ENCODE measurements around the gene MDK. TPM values are rescaled to one million over a fixed set of nuclear protein-coding genes. Genes with fewer than 3 reads are reported as not detected.

Gene MDK
- total RNA-seq, 1 experiment from 2014 or later, result 699 TPM

DNA sequence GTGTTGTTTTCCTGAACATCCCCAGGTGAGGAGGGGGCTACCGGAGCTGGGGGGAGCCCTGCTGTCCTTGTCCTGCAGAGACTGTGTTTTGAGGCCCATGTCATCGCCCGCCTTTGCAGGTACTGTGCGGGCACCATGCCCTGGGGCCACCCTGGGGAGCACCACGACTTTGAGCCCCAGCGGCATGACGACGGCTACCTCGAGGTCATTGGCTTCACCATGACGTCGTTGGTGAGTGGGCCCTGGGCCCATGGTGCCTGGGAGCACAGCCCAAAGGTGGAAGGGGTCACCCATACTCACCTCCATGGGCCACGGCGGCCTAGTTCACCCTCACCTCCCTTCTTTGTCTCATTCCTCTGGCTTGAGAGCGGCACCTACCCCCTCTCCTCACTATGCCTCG lies 6.7 kb upstream of the MDK start:
- POLR2A ChIA-PET, result no interaction called here
- H3K4me3 ChIP-seq (ENCODE audit: low read depth, low read length), result no peak overlapping the region
- no peak for DNase-seq
- Mint-ChIP-seq H3K27ac (ENCODE audit: unreplicated experiment) (no peak overlapping the region), H3K36me3 (ENCODE audit: insufficient read depth, unreplicated experiment) (peaks cover 51% of the 10 kb centered on the region), H3K27me3 (ENCODE audit: insufficient read depth, unreplicated experiment) (no peaks in the 10 kb centered on the region), H3K4me3 (ENCODE audit: unreplicated experiment) (no peak overlapping the region), H3K4me1 (ENCODE audit: low read depth, unreplicated experiment) (no peaks in the 10 kb centered on the region), H3K9me3 (ENCODE audit: unreplicated experiment) (no peaks in the 10 kb centered on the region)
- no peaks in the 10 kb centered on the region for H3K9me3 ChIP-seq
- BruUV-seq (replicated peaks), result no TSS peak
- H3K36me3 ChIP-seq (ENCODE audit: control insufficient read depth, insufficient read depth, low read length), result no peaks in the 10 kb centered on the region; the same call in 1 of the 2 replicates
- H3K27me3 ChIP-seq (replicated peaks; ENCODE audit: control insufficient read depth, insufficient read depth, low read length), result no peaks in the 10 kb centered on the region
- CTCF ChIA-PET, result no interaction called here
- TF ChIP-seq, protein P1, sequence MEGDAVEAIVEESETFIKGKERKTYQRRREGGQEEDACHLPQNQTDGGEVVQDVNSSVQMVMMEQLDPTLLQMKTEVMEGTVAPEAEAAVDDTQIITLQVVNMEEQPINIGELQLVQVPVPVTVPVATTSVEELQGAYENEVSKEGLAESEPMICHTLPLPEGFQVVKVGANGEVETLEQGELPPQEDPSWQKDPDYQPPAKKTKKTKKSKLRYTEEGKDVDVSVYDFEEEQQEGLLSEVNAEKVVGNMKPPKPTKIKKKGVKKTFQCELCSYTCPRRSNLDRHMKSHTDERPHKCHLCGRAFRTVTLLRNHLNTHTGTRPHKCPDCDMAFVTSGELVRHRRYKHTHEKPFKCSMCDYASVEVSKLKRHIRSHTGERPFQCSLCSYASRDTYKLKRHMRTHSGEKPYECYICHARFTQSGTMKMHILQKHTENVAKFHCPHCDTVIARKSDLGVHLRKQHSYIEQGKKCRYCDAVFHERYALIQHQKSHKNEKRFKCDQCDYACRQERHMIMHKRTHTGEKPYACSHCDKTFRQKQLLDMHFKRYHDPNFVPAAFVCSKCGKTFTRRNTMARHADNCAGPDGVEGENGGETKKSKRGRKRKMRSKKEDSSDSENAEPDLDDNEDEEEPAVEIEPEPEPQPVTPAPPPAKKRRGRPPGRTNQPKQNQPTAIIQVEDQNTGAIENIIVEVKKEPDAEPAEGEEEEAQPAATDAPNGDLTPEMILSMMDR (IDR thresholded peaks at IDR 0.05; ENCODE audit: insufficient read depth in 1 of 2, low read depth in 1 of 2, low read length in 1 of 2, severe bottlenecking in 1 of 2, unreplicated experiment in 1 of 2), result no peak
- peaks cover 6% of the 10 kb centered on the region; the same call in 1 of the 2 replicates for H3K4me1 ChIP-seq
- intact Hi-C loops (cut with micrococcal nuclease; ENCODE audit: unreplicated experiment), result no loop called here

DNA sequence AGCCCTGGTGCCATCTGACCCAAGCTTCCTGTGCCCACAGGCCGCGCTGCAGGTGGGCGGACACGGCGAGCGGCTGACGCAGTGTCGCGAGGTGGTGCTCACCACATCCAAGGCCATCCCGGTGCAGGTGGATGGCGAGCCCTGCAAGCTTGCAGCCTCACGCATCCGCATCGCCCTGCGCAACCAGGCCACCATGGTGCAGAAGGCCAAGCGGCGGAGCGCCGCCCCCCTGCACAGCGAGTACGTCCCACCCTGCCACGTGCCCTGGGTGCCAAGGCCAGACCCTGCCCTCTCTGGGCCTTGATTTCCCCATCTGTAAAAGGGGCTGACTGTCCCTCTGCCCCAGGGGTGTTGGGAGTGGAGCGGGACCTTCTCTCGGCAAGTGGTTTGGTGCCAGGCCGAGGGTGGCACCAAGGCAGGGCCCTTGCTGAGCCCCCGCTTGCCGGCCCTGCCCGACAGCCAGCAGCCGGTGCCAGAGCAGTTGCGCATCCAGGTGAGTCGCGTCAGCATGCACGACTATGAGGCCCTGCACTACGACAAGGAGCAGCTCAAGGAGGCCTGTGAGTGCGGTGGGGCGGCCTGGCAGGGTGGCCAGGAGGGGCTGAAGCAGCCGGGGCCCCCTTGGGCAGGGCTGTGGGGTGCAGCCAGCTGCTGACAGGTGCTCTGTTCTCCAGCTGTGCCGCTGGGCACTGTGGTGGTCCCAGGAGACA lies 5.9 kb upstream of the MDK start:
- Histone ChIP-seq H3K27me3 (replicated peaks; ENCODE audit: control insufficient read depth, insufficient read depth, low read length) (no peaks in the 10 kb centered on the region), H3K36me3 (ENCODE audit: control insufficient read depth, insufficient read depth, low read length) (no peaks in the 10 kb centered on the region; the same call in 1 of the 2 replicates), H3K9me3 (no peaks in the 10 kb centered on the region), H3K4me1 (peaks cover 6% of the 10 kb centered on the region; the same call in 1 of the 2 replicates), H3K4me3 (ENCODE audit: low read depth, low read length) (no peak overlapping the region)
- BruUV-seq (replicated peaks), result no TSS peak
- ChIA-PET POLR2A (no interaction called here), CTCF (no interaction called here)
- Mint-ChIP-seq H3K27me3 (ENCODE audit: insufficient read depth, unreplicated experiment) (no peaks in the 10 kb centered on the region), H3K9me3 (ENCODE audit: unreplicated experiment) (no peaks in the 10 kb centered on the region), H3K4me1 (ENCODE audit: low read depth, unreplicated experiment) (no peaks in the 10 kb centered on the region), H3K27ac (ENCODE audit: unreplicated experiment) (no peak overlapping the region), H3K36me3 (ENCODE audit: insufficient read depth, unreplicated experiment) (peaks cover 56% of the 10 kb centered on the region), H3K4me3 (ENCODE audit: unreplicated experiment) (no peak overlapping the region)
- TF ChIP-seq, protein P1 (IDR thresholded peaks at IDR 0.05; ENCODE audit: insufficient read depth in 1 of 2, low read depth in 1 of 2, low read length in 1 of 2, severe bottlenecking in 1 of 2, unreplicated experiment in 1 of 2), result no peak
- no peak for DNase-seq
- intact Hi-C loops (cut with micrococcal nuclease; ENCODE audit: unreplicated experiment), result no loop called here

DNA sequence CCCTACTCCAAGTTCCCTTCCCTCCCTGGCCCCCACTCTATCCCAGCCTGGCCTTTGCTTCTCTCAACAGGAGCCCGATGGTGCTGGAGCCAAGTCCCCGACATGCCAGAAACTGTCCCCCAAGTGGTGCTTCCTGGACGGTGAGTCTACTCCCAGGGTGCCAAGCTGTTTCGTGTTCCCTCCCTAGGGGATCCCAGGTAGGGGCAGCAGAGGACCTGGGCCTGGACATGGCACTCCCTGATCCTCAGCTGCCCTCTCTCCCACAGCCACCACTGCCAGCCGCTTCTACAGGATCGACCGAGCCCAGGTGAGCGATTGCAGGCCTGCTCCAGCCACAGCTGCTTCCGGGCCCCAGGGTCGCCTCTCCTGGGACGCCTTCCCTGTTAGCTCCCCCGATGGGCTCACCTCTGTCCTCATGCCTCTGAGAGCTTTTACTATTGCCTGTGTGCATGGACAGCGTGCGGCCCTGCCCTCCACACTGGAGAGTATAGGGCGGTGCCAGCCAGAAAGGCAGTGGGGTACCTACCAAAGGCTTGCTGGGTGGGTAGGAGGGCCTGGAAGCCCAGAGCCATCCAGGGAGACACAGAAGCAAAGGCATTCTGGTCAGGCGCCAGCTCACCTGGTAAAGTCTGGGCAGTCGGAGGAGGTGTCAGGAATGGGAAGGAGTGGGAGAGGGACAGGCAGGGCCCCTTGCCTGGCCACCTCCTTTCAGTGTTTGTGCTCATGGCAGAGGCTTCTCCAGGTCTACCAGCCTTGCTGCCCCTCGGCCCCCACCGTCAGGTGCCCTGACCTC lies 5.0 kb upstream of the MDK start:
- no peak overlapping the region for H3K27ac Mint-ChIP-seq (ENCODE audit: unreplicated experiment)
- no peaks in the 10 kb centered on the region for H3K27me3 ChIP-seq (replicated peaks; ENCODE audit: control insufficient read depth, insufficient read depth, low read length)
- H3K9me3 ChIP-seq, result no peaks in the 10 kb centered on the region
- CTCF ChIA-PET, result no interaction called here
- intact Hi-C loops (cut with micrococcal nuclease; ENCODE audit: unreplicated experiment), result no loop called here
- no peaks in the 10 kb centered on the region; the same call in 1 of the 2 replicates for H3K36me3 ChIP-seq (ENCODE audit: control insufficient read depth, insufficient read depth, low read length)
- H3K4me3 Mint-ChIP-seq (ENCODE audit: unreplicated experiment), result no peak overlapping the region
- H3K4me1 Mint-ChIP-seq (ENCODE audit: low read depth, unreplicated experiment), result no peaks in the 10 kb centered on the region
- POLR2A ChIA-PET, result no interaction called here
- H3K27me3 Mint-ChIP-seq (ENCODE audit: insufficient read depth, unreplicated experiment), result no peaks in the 10 kb centered on the region
- H3K4me1 ChIP-seq, result peaks cover 6% of the 10 kb centered on the region; the same call in 1 of the 2 replicates
- peaks cover 63% of the 10 kb centered on the region for H3K36me3 Mint-ChIP-seq (ENCODE audit: insufficient read depth, unreplicated experiment)
- no peaks in the 10 kb centered on the region for H3K9me3 Mint-ChIP-seq (ENCODE audit: unreplicated experiment)
- TF ChIP-seq, protein P1 (IDR thresholded peaks at IDR 0.05; ENCODE audit: insufficient read depth in 1 of 2, low read depth in 1 of 2, low read length in 1 of 2, severe bottlenecking in 1 of 2, unreplicated experiment in 1 of 2), result no peak
- BruUV-seq (replicated peaks), result no TSS peak
- DNase-seq, result no peak
- H3K4me3 ChIP-seq (ENCODE audit: low read depth, low read length), result no peak overlapping the region

Measured in Caco-2 (cell line).